HG02571 (cell line): ENCODE results near the gene PWWP2B.
"Not testable (repeated sequence)": the region's sequence is repeated elsewhere in the genome, so short reads cannot be mapped to it uniquely, and the experiment has no call there.

Experiments
- ATAC-seq: cut with Tn5 transposase; IDR thresholded peaks from one replicate; pipeline ENCODE4 v1.9.1; 2021; ENCODE audit warnings: mild to moderate bottlenecking, moderate library complexity; ENCODE audit not compliant: unreplicated experiment

The PWWP2B gene

DNA sequence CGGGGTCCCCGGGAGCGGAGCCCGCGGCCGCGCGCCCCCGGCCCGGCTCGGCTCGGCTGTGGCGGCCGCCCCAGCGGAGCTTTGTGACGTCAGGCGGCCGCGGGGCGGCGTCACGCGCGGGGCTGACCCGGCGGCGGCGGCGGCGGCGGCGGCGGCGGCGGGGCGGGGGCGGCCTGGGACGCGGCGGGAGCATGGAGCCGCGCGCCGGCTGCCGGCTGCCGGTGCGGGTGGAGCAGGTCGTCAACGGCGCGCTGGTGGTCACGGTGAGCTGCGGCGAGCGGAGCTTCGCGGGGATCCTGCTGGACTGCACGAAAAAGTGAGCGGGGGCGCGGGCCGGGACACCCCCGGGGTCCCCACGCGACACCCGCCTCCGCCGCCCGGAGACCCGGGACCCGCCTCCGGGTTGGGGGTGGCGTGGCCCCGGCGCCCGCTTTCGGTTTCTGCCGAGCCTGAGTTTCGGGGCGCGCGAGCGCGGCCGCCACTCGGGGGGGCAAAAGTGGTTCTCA is at the start of gene PWWP2B:
PWWP2B (plus strand) TSS at position 165 of the 506 bp plus-strand sequence; CDS start at position 192, 27 bp downstream.
- ATAC-seq, result peak; percentile 40

DNA sequence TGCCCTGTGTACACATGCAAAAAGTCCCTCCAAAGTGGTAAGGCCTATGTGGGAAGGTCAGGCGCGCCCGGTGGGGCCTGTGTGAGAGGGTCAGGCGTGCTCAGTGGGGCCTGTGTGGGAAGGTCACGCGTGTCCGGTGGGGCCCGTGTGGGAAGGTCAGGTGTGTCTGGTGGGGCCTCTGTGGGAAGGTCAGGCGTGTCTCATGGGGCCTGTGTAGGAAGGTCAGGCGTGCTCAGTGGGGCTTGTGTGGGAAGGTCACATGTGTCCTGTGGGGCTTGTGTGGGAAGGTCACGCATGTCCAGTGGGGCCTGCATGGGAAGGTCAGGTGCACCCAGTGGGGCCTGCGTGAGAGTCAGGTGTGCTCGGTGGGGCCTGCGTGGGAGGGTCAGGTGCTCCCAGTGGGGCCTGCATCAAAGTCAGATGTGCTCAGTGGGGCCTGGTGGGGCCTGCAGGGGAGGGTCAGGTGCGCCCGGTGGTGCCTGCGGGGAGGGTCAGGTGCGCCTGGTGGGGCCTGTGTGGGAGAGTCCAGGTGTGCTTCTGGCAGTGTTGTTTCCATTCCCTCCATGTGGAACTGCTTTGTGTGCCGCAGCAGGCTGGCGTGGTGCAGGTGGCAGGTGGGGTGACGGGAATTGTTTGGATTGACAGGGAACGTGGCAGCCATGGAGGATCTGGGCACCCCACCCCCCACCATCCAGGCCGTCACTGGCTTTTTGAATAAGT is 49.6 kb upstream of the PWWP2B start:
- no peak for ATAC-seq

DNA sequence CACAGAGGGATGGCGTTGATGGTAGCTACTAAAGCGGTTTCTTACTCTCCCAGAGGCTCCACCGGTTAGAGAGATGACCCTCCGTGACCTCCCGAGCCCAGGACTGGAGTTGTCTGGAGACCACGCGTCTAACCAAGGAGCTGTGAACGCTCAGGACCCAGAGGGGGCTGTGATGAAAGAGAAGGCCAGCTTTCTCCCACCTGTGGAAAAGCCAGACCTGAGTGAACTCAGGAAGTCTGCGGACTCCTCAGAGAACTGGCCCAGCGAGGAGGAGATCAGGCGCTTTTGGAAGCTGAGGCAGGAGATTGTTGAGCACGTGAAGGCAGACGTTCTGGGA is 49.1 kb upstream of the PWWP2B start:
- ATAC-seq, result no peak

DNA sequence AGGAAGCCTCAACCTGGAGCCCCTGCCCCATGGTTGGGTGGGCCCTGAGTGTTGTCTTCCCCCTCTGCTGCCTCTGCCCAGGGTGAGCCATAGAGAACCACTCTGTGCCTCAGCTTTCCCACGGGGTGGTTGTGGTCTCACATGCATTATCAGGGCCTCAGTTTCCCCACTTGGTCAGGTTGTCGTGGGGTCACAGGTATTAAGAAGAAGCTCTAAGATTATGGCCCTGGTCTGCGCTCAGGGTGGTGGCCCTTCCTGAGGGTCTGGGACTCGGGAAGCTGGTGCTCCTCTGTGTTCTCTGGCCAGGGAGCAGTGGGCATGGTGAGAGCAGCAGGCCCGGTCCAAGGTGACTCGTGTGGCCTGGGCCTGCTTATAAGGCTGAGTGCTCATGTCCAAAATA is 47.2 kb upstream of the PWWP2B start:
- ATAC-seq, result no peak

DNA sequence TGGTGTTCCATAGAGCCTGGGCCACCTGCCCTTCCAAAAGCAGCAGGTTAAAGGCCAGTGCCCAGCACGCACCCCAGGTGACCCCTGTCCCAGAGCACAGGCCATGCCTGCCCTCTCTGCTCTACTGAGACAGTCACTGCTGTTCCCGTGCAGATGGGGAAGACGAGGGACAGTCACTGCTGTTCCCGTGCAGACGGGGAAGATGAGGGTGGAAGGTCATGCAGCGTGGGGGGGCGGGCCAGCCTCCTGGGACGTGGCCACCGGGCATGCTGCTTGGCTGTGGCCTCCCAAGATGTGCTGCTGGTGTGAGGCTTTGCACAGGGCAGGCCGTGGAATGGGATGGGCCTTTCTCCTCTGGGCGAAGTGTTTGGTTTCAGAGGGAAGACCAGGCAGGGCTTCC is 46.6 kb upstream of the PWWP2B start:
- ATAC-seq, result no peak

DNA sequence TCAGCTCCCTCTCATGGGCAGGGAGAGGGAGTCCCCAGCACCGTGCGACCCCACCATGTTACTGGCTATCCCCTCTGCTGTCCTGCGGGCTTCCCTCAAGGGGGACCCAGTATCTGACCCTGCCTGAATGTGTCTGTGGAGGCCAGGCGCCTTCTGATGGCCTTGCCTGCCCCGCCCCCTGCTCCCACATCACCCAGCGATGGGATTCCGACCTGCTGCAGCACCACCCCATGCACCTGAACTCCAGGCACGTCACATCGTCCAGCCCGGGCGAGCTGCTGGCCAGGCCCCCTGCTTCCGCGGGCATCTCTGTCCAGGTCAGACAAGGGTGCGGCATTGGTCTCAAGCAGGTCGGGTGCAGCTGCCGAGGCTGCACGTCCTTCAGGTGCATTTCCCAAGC is 46.1 kb upstream of the PWWP2B start:
- ATAC-seq, result no peak

DNA sequence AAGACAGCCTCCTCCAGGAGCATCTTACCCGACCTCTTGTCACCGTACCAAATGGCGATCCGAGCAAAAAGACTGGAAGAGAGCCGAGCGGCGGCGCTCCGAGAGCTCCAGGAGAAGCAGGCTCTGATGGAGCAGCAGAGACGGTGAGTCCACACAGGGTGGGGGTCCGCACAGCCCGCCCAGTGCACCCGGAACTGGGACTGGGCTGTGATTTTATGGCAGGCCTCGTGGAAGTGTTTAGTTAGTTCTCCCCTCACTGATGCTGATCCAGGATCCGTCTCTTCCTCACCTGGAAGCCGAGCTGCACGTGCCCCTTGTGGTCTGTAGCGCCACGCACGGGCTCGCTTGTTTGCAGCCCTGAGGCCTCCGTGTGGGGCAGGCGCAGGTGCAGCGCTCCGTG is 45.4 kb upstream of the PWWP2B start:
- ATAC-seq, result no peak

DNA sequence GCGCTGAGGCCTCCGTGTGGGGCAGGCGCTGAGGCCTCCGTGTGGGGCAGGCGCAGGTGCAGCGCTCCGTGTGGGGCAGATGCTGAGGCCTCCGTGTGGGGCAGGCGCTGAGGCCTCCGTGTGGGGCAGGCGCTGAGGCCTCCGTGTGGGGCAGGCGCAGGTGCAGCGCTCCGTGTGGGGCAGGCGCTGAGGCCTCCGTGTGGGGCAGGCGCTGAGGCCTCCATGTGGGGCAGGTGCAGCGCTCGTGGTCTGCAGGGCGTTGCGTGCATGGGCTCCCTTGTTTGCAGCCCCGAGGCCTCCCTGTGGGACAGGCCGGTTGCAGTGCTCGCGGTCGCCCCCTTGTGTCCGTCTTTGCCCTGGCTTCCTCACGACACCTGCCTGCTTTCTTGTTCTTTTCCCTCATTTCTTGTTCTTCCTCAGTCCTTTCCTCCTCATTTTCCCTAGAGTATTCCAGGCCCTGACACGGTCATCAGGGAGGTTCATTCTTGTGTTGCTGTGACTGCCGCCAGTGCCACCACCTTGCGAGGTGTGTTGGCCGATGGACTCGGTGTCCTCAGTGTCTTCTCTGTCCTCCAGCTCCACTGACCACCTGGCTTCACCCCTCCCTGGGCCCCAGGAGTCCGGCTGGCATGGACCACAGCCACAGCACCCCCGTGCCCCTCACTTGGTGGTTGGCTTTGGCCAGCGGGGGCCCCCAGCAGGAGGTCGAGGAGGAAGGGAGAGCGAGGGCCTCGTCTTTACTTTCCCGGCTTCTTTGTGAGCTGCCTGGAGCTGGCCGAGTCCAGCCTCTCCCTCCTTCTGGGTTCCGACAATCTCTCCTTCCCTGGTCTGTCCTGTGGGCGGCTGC is 44.3 kb upstream of the PWWP2B start:
- ATAC-seq, result not testable (repeated sequence)

DNA sequence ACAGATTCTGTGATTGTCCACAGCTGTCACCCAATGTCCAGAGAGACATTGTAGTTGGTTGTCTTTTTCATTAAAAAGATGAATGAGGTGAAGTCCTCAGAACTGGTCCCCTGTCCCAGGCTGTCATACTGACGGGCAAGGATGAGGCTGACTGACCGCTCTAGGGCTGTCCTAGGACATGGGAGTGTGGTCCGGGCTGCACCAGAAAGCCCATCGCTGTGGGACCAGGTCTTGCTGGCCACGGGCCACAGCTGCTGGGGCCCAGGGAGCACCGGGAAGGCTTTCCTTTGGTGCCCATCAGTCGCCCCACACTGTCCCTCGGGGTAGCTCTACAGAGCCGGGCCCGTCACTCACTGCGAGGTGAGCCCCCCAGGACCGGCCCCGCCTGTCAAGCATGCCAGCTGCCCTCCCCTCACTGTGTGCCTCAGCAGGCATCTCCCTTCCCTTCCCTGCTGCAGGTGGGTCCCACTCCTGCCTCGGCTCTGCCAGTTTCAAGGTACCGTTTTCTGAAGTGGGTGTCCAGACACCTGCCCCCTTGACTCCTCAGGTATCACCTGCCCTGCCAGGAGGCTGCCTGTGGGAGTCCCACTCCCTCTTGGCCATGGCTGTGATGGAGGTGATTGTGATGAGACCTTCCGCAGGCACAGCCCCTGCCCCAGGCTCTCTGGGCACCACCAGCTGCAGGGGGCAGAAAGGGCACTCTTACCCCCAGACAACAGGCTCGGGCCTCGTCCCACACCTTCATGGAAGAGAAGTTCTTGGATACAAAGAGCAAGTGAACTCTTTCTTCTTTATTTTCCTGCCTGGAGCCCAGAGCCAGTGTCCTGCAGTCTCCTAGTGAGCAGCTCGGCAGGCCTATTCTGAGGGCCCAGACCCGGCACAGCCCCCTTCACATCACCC is 43.3 kb upstream of the PWWP2B start:
- ATAC-seq, result no peak

DNA sequence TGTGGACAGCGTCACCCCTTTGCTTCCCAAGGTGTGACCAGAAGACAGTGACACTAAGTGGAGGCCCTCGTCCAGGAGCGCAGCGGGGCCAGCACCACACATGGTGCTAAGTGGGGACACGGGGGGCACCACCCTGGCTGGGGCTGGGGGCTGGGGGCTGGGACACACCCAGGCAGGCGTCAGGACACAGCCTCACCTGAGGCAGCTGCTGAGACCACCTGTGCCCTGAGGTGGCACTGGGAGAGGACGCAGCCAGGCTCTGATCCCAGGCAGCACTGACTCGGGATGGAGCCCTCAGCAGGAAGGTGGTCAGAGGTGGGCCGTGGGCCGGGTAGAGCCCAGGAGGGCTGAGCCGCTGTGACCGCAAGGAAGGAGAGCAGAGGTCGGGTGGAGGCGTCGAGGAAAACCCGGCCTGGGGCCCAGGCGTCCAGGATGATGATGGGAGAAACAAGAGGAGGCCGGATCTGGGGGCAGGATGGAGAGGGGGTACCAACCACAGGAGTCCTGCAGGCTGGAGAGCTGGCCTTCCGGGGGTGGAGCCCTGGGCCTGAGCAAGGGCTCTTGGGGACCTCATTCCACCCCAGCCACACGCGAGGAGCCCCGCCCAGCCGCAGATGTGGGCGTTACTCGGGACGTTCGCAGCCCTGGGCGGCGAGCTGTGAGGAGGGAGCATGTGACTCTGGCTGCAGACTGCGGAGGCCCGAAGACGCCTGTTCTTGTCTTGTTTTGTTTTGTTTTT is 42.5 kb upstream of the PWWP2B start:
- no peak for ATAC-seq

DNA sequence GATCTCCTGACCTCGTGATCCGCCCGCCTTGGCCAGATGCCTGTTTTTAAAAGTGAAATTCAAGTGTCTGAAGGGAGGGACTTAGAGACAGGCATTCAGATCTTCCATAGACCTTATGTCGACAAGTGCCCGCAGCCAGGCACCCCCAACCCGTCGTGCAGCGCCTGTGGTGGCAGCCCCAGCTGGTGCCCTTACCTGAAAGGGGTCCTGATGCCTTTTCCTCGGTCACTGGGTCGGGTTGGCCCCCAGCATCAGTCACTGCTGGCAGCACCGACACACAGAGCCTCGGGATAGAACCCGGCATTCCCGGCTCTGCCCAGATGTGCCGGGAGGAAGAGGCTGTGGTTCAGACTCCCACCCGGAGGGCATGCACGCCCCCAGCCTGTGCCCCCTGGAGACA is 41.7 kb upstream of the PWWP2B start:
- no peak for ATAC-seq

DNA sequence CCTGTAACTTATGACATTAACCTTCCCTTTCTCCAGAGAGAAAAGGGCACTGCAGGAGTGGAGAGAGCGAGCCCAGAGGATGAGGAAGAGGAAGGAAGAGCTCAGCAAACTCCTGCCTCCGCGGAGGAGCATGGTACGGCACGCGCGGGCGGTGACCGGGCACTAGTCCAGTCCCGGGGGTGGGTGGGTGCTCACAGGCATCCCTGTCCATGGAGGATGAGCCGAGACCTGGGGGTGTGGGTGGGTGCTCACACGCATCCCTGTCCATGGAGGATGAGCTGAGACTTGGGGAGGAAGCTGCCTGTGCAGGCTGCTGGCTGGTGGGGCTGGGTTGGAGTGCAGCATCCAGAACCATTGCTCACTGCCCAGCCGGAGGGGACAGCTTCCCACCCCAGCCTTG is 41.2 kb upstream of the PWWP2B start:
- ATAC-seq, result no peak

DNA sequence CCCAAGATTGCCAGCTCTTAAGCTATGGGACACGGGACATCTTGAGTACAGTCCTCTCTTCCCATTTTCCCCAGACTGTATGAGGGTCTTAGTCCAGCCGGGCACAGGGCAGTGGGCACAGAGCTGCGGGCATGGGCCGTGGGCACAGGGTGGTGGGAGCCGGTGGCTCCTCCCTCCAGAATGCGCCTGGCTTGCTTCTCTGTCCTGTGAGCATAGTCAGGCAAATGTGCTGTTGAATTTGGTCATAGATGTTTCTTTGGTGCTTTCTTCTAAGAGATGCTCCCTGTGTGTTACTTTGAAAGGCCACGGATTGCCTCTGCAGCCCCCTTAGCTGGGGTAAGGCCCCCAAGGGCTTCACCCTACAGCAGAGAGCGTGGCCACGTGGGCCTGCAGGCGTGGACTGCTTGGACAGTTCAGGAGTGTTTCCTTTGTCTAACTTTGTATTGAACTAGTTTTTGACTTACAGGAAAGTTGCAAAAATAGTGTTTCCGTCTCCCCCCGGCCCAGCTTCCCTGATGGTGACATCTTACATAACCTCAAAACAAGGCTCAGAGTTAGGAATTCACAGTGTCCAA is 40.3 kb upstream of the PWWP2B start:
- no peak for ATAC-seq

DNA sequence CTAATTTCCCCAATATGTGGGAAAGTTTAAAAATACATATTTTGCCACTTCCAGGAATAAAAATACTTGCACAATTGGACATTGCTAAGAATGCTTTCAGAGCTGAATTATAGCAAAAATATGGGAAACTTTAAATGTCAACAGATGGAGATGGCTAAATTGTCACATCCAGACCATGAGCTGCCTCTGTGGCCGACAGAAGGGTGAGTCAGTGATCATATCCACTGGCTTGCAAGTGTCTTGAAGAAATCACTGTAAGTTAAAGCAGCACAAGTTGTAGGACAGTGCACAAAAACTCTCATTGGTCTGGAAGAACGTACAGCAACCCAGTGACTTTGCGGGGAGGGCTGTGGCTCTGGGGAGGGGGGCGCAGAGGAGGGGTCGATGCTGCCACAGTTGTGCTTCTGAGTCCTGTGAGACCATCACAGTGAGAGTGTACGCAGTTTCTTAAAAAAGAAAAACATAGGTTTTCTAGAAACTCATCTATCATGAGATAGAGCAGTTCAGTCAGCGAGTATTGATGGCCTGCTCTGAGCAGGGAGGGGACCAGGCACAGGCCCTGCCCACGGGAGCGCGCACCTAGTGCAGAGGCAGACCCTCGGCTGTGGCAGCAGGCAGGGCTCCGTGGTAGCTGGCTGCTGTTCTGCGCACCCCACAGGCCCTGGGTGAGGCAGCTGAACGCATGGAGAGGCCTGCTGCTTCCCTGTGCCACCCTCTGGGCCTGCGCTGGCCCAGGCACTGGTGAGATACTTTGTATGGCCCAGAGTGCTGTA is 39.5 kb upstream of the PWWP2B start:
- ATAC-seq, result no peak

DNA sequence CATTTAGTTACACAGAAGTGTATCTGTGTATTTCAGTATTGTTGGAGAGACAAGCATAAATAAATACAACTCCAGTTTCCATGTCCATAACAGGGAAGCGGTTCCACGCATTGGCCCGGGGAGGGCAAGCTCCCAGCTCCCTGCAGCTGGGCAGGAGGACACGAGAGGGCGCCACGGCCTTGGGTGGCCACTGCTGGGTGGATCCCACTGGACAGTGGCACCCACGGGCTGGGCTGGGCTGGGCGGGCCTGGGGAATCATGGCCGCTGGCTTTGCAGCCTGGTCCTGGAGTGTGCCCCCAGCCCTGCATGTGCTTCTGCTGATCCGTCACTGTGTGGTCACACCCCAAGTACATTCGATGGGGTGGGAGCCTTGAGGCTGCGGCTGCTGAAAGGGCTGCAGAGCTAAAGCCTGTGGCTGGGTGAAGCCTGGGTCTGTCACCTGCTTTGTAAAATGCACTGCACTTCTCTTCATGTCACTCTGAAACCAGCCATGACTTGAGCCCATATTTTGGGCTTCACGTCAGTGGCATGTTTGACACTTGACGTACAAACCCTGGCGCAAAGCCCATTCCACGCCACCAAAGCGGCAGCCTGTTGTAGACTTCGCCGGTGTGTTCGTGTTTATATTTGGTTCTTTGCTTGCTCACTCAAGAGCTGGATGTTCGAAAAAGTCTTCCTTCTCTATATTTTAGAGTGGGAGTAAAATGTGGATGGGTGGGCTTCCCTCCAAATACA is 37.5 kb upstream of the PWWP2B start:
- no peak for ATAC-seq

DNA sequence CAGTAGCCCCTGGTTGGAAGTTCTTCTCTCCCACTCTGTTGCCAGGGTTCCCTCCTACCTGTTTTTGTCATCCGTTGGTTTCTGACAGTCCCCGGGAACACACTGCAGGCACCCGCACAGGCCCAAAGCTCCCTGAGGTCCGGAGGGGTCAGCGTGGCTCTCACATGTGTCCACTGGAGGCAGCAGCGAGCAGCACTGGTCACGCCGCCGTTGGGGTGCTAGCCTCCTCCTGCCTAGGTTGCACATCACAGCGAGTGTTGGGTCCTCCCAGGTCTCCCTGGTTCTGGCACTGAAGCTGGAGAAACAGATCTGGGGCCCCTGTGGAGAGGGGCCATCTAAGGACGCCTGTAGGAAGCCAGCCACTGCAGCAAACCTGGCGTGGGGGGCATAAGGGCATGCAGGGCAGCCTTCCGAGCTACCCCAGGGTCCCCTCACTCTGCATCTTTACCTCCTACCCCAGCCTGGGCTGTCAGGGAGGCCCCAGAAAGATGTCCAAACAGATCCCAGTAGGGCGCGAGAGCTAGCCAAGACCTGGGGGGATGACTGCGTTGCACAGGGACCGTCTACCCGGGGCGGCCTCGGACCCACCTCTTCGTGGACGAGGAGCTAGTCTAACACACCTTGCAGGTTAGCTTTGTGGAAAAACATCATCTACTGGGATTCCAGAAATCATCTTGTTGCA is 36.1 kb upstream of the PWWP2B start:
- ATAC-seq, result no peak

DNA sequence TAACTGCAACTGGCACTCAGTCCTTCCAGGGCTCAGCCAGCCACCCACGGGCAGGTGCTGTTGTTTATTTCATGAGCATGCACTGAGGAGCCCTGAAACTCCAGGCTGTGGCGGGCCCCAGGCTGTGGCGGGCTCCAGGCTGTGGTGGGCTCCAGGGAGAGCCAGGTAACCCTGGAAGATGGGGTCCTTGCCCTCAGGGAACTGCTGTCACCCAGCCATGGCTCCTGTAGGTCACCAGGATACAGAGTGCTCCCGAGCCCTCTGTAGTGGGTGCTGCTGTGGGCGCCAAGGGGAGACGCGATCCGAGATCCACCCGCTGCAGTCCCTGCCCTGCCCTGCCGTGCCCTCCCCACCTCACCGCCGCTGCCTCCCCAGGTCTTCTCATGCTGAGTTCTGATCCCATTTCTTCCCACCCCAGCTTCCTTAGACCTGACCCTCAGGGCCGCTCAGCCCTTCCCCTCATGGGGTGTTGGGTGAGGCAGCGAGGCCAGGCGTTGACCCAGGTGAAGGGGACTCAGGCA is 35.4 kb upstream of the PWWP2B start:
- no peak for ATAC-seq

DNA sequence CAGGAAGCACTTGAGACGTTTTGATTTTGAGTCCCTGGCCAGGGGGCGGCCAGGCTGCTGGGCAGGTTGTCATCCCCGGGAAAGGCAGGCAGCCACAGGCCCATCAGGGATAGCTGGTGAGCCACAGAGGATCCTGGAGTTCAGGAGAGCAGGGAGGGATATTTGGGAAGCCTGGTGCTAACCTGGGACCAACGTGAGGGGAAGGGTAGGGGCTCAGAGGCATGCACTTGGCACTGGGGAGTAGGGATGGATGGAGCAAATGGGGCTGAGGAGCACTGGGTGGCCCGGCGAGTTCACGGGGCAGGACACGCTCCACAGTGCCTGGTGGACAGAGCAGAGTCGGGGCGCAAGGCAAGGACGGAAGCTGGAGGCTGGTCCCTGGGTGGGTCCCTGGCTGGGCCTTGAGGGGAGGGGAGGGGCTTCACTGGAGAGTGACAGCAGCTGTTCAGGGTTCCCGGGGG is 34.8 kb upstream of the PWWP2B start:
- ATAC-seq, result no peak
